Calu3 (cell line): ENCODE data around the gene LINC01488. TPM values are rescaled to one million over a fixed set of nuclear protein-coding genes. Genes with fewer than 3 reads are reported as not detected.

Experiments used
- BruUV-seq: library from RNA; stranded (reverse); fragments of 400-500 nt; replicated peaks from 2 replicates; lab custom pipeline; 2021; lab: Mats Ljungman, UMichigan
- CTCF ChIA-PET: fragments of 300-600 bp; sonication (Branson Sonifier 250); formaldehyde crosslinking; loops from one replicate; lab custom pipeline; 2022; ENCODE audit warnings: antibody characterized with exemption; lab: Charles Lee
- DNase-seq: peaks from one replicate; pipeline ENCODE4 v3.0.0; 2022
- H3K27ac Mint-ChIP-seq: one replicate; pipeline ENCODE4 v1.8.0; 2022; ENCODE audit warnings: mixed read lengths; ENCODE audit not compliant: unreplicated experiment
- H3K27me3 Mint-ChIP-seq: one replicate; pipeline ENCODE4 v1.8.0; 2022; ENCODE audit warnings: mixed read lengths; ENCODE audit not compliant: unreplicated experiment
- H3K36me3 Mint-ChIP-seq: one replicate; pipeline ENCODE4 v1.8.0; 2022; ENCODE audit warnings: mild to moderate bottlenecking, moderate library complexity, mixed read lengths; ENCODE audit not compliant: insufficient read depth, unreplicated experiment
- H3K4me1 Mint-ChIP-seq: one replicate; pipeline ENCODE4 v1.8.0; 2022; ENCODE audit warnings: mild to moderate bottlenecking, low read depth, mixed read lengths; ENCODE audit not compliant: unreplicated experiment
- H3K4me3 Mint-ChIP-seq: one replicate; pipeline ENCODE4 v1.8.0; 2022; ENCODE audit warnings: mild to moderate bottlenecking, low read depth, moderate library complexity, mixed read lengths; ENCODE audit not compliant: unreplicated experiment
- H3K9me3 Mint-ChIP-seq: one replicate; pipeline ENCODE4 v1.8.0; 2022; ENCODE audit warnings: low read depth, mixed read lengths; ENCODE audit not compliant: unreplicated experiment
- CTCF ChIP-seq: fragments of 200-600 bp; IDR thresholded peaks from one replicate; pipeline ENCODE4 v1.8.0; 2022; ENCODE audit warnings: antibody characterized with exemption; ENCODE audit not compliant: unreplicated experiment
- intact Hi-C: fragments of 100-400 bp; cut with micrococcal nuclease; formaldehyde crosslinking; loops from one replicate; pipeline ENCODE4 v1.10.0; 2022; ENCODE audit not compliant: unreplicated experiment
- total RNA-seq: library from RNA; stranded (reverse); gene quantifications from 2 replicates; pipeline ENCODE4 v1.2.3, GENCODE V29; 2022

LINC01488 gene
- total RNA-seq, 1 experiment from 2014 or later: not detected

GRCh38 chr11:69476509-69476961, 4.9 kb upstream of the LINC01488 start:
- no TSS peak for BruUV-seq

GRCh38 chr11:69477086-69477485, 4.4 kb upstream of the LINC01488 start:
- TF ChIP-seq CTCF: no peak
- Mint-ChIP-seq H3K27ac (no peak overlapping the region), H3K4me3 (no peak overlapping the region), H3K9me3 (no peaks in the 10 kb centered on the region), H3K36me3 (peaks cover 9% of the 10 kb centered on the region), H3K27me3 (no peaks in the 10 kb centered on the region), H3K4me1 (peaks cover 17% of the 10 kb centered on the region)
- intact Hi-C loops: no loop called here
- no peak for DNase-seq
- BruUV-seq: no TSS peak
- CTCF ChIA-PET: no interaction called here

More at GRCh38 chr11:69476509-69476961, 4.9 kb upstream of the LINC01488 start:
- no peak overlapping the region for H3K4me3 Mint-ChIP-seq
- intact Hi-C loops: no loop called here
- no peaks in the 10 kb centered on the region for H3K27me3 Mint-ChIP-seq
- CTCF ChIA-PET: no interaction called here
- H3K4me1 Mint-ChIP-seq: peaks cover 17% of the 10 kb centered on the region
- H3K27ac Mint-ChIP-seq: no peak overlapping the region
- DNase-seq: no peak
- H3K9me3 Mint-ChIP-seq: no peaks in the 10 kb centered on the region
- TF ChIP-seq CTCF: no peak
- peaks cover 9% of the 10 kb centered on the region for H3K36me3 Mint-ChIP-seq

DNA sequence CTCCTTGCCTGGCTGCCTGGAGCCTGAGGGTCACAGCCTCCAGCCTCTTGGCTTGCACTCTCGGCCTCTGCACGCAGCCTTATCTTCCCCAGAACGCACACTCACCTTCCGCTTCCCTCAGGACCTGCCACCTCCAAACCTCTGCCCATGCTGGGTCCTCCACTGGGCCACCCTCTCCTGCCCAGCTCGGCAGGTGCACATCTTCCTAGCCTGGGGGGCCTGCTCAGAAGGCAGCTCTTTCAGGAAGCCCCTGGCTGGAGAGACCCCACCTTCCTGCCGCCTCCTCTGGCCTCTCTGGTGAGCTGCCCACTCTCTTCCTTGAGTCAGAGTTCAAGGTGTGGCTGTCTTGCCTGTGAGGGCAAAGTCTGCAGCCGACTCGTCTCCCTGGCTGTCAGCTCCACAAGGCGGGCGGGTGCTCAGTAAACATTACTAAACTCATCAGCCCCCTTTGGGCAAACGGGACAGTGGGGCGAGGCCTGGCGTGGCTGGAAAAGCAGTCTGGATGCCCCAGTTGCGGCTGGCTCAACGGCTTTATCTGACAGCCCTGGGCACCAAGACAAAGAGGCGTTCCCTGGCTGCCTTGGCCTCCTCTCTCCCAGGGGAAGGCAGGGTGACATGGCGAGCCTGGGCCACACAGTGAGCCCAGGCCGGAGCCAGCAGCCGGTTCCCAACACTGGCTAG, 1.7 kb upstream of the LINC01488 start:
- Mint-ChIP-seq H3K27ac (peak overlapping the region; percentile 13), H3K36me3 (peaks cover 9% of the 10 kb centered on the region), H3K4me3 (peak overlapping the region; percentile 51), H3K9me3 (no peaks in the 10 kb centered on the region), H3K4me1 (peaks cover 17% of the 10 kb centered on the region), H3K27me3 (no peaks in the 10 kb centered on the region)
- peak; percentile 50 for DNase-seq
- BruUV-seq: no TSS peak
- intact Hi-C loops: no loop called here
- TF ChIP-seq CTCF: no peak
- CTCF ChIA-PET: interaction anchor here (0.7 to 1.4 kb wide), 3 partner anchors 19 to 197 kb away, joined by 3 to 6 read pairs (median 4); no protein-coding TSS in a partner anchor

GRCh38 chr11:69480547-69481392, 693 bp upstream of the LINC01488 start:
- CTCF ChIA-PET: interaction anchor here (1.1 to 1.4 kb wide), 2 partner anchors 20 to 31 kb away, joined by 3 to 4 read pairs; no protein-coding TSS in a partner anchor
- Mint-ChIP-seq H3K36me3 (peaks cover 9% of the 10 kb centered on the region), H3K4me3 (no peak overlapping the region), H3K27me3 (no peaks in the 10 kb centered on the region), H3K27ac (no peak overlapping the region), H3K9me3 (no peaks in the 10 kb centered on the region), H3K4me1 (peaks cover 17% of the 10 kb centered on the region)
- peak; percentile 32 for DNase-seq
- intact Hi-C loops: no loop called here
- TF ChIP-seq CTCF: no peak
- BruUV-seq: no TSS peak
